Fibroblast of mammary gland (primary cell): ENCODE results near the gene RP2.
A peak's percentile ranks its signal among the peaks of the same experiment; 100 is the strongest.

Experiments
- DNase-seq: peaks from one replicate; pipeline ENCODE4 v3.0.0-alpha.2; 2010; ENCODE audit warnings: low read depth
- H3K4me3 ChIP-seq: 2 replicates; pipeline ENCODE4 v1.5.1; 2011; ENCODE audit warnings: low read depth, mild to moderate bottlenecking, low read length, moderate library complexity; ENCODE audit not compliant: control insufficient read depth
- CTCF ChIP-seq: conservative IDR thresholded peaks from 2 replicates; pipeline ENCODE4 v1.5.1; 2011; ENCODE audit warnings: low read depth, low read length, inconsistent platforms; ENCODE audit not compliant: control insufficient read depth, insufficient read depth

RP2 gene

GRCh38 chrX:46912603-46913491 is 76.0 kb downstream of the RP2 start:
- DNase-seq: peak; percentile 26
- H3K4me3 ChIP-seq: peak overlapping the region; percentile 50
- TF ChIP-seq CTCF: peak; percentile 33

- peak; percentile 31 for DNase-seq
- no peak for TF ChIP-seq CTCF
- H3K4me3 ChIP-seq: peak overlapping the region; percentile 50
Measured at GRCh38 chrX:46913667-46914066, 76.8 kb downstream of the RP2 start.

GRCh38 chrX:46916273-46916672 is 79.4 kb downstream of the RP2 start:
- TF ChIP-seq CTCF: no peak
- DNase-seq: no peak
- H3K4me3 ChIP-seq: no peak overlapping the region

- no peak for DNase-seq
- TF ChIP-seq CTCF: no peak
- H3K4me3 ChIP-seq: no peak overlapping the region
Measured at GRCh38 chrX:46917622-46918021, 80.8 kb downstream of the RP2 start.

- H3K4me3 ChIP-seq: no peak overlapping the region
- no peak for TF ChIP-seq CTCF
- DNase-seq: peak; percentile 10
Measured at GRCh38 chrX:46918434-46918833, 81.6 kb downstream of the RP2 start.

GRCh38 chrX:46920235-46920634 is 83.4 kb downstream of the RP2 start:
- DNase-seq: no peak
- no peak overlapping the region for H3K4me3 ChIP-seq
- TF ChIP-seq CTCF: no peak
